ENCODE data around the gene WHAMM.
"Not testable (repeated sequence)": the region's sequence is repeated elsewhere in the genome, so short reads cannot be mapped to it uniquely, and the experiment has no call there.

The WHAMM gene

DNA sequence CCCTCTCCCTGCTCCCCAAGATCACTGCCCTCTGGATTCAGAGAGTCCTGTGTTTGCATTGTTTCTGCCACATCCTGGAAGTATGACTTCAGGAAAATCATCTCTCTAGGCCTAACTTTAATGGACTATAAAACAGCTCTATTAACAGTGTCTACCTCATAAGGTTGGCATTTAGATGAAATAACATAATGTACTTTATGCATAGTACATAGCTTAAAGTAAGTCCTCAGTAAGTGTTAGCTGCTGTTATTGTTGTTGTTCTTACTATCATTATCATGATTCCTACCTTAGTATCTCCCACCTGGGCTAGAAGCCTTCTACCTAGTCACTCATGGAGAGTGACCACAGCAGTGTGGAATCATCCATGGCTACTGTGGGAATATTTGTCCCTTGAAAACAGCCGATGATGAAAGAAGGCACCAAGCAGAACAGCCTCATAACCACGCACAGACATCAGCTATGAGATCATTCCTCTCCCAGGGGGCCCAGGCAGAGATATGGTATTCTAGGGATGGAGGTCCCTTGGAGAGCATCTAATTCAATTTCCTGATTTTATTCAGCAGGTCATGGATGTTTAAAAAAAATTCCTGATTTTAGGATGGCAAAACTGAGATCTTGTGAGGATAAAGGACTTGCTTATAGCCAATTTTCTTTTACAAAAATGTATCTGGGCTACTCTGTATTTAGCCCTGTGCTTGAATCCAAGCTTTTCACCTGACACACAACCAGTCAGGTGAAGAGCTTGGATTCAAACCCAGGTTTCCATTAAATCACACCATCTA is 5.4 kb upstream of the WHAMM start:
- no peak for DNase-seq (ENCODE audit: low read depth in 2 of 2)

DNA sequence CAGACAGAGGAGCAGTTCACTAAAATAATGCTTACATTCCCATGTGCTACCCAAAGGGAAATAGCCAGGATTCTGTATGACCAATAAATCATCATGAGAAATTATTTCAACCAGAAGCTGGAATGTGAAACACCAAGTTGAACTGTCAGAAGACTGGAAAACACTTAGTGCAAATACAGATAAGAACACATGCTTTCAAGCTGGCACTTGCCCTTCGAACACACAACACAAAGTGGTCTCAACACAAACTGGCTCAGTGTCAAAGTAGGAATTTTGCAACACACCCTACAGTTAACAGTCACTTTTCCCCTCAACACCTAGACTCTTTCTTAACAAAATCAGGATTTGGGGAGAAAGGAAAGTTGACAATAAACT is 4.9 kb upstream of the WHAMM start:
- DNase-seq (ENCODE audit: low read depth in 2 of 2) = no peak

DNA sequence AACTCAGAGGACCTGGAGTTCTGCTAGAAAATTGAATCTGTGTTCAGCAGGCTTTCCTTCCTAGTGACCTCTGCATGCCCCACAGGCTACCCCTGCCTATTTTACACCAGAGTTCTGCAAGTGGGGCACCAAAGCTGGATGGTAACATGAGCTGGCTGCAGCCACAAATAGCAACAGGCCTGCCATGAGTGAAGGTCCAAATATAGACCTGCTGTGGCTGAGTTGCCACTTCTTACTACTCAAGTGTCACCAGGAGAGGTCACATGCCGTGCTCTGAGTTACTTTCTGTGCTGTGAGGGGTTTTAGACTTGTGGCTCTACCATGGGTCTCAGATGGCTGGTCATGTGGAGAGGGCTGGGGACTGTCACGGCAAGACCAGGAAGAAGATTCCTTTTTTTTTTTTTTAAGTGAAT is 3.4 kb upstream of the WHAMM start, which contains the start of gene FSD2:
TSS of gene FSD2 (minus strand) at position 76 of the 413 bp plus-strand sequence. CDS start 18,679 bp downstream, outside the sequence.
- DNase-seq (ENCODE audit: low read depth in 2 of 2) = no peak

DNA sequence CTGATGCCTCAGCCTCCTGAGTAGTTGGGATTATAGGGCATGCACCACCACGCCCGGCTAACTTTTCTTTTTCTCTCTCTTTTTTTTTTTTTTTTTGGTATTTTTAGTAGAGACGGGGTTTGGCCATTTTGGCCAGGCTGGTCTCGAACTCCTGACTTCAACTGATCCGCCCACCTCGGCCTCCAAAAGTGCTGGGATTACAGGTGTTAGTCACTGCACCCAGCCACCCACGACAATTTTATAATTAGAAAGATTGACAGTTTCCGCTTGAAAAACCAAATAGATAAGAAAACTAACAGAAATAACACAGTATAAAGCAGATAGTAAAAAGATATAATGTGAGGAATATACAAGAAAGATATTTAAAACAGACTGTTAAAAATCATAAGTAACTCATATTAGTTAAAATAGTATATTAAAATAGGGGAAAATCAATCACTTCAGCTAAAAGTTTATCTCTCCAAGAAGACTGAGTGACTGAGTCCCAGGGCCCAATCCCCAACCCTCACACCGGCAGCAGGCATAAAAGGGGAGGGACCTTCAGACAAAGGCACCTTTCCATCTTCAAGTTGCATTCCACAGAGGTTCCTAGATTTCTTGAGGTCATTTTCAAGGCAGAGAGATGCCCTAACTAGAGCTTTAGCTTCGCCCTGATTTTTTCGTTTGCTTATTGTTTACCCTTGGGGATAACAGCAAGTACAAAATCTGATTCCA is 1.4 kb upstream of the WHAMM start:
- DNase-seq (ENCODE audit: low read depth in 2 of 2) = no peak

DNA sequence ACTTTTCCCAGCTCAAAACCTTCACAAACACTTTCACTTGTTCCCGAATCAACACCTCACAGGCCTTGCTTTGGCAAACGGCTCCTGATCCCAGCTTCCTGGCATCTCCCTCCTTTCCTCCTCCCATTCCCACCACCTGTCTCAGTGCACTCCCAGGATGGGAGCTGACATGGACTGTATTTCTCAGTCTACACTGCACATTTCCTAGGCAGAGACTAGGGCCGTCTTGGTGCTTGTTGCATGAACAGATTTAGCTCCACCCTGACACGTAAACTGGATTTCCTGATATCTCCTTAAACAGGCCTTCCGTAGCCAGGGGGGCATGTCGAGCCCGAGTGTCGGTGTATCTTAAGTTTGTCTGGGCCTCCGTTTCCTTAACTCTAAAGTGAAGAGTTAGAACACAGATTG is 790 bp upstream of the WHAMM start:
- no peak for DNase-seq (ENCODE audit: low read depth in 2 of 2)

DNA sequence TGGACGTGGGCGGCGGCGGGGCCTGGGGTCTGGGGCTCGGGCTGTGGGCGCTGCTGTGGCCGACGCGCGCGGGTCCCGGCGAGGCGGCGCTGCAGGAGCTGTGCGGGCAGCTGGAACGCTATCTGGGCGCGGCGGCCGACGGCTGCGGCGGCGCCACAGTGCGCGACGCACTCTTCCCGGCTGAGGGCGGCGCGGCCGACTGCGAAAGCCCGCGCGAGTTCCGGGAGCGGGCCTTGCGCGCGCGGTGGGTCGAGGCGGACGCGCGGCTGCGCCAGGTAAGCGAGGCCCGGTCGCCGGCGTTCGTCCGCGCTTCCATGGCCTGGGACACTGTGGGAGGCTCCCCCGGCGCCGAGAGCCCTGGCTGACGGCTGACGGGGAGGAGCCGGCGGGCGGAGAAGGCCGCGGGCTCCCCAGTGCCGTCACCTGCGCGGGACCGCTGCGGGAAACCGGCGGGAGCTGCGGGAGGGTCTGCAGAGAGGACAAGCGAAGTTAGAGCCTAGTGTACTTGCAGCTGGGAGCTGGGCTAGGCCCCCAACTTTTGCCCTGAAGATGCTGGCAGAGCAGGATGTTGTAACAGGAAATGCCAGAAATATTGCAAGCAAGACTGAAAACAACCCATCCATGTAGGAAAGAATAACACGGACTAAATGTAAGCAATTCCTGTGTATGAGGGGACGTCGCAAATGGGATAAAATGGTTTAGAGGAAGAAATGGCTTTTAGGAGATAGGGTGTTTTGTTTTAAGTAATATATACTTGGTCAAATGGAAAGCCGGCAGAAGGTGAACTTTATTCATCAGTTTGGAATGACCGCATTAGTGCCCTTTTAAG is 847 bp downstream of the WHAMM start:
- DNase-seq (ENCODE audit: low read depth in 2 of 2) = no peak

DNA sequence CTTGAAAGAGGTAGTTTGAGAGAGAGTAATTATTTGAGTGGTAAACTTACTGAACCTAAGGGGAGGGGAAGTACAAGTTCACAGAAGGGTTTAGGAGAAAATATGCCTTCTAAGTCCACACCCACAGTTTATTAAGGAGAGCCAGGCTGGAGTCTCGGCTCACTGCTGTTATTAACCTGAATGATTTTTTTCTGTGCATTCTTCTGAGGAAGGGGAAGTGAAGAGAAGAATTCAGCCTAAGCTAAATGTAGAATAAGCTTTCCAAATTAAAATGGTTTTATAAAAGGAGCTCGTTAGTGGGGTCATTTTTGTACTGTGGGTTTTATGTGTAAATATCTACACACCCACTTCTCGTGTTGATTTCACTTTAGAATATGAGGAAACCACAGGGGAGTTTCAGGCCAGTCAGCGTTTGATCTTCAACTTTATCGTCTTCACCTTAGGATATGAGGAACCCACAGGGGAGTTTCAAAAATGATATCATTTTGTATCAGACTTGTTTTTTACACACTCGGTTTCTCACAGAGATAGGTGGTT is 1.5 kb downstream of the WHAMM start:
- peak; percentile 25 to 30 for DNase-seq (ENCODE audit: low read depth in 2 of 2)

DNA sequence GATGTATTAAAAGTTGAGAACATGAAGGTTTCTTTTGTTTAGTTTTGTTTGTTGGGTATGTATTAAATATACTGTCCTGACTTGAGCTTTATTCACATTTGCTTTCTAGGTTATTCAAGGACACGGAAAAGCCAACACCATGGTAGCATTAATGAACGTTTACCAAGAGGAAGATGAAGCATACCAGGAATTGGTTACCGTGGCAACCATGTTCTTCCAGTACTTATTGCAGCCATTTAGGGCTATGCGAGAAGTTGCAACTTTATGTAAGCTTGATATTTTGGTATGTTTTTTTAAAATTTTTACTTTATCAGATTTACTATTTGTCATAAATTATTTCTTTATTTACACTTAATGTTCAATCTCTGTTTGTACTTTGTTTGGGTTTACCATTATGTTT is 3.6 kb downstream of the WHAMM start:
- no peak for DNase-seq (ENCODE audit: low read depth in 2 of 2)

DNA sequence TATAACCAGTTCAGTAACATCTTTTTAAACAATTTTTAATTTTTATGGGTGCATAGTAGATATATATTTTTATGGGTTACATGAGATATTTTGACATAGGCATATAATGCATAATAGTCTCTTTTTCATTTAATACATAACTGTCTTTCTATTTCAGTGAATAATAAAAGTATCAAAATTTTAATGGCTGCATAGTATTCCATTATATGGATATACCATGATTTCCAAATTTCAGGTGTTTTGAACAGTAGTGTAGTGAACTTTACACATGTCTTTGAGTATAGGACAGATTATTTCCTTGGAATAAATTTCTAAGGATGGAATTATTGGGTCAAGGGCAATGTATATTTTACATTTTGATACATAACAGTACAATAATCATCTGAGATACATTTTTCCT is 10.7 kb downstream of the WHAMM start:
- no peak for DNase-seq (ENCODE audit: low read depth in 2 of 2)

DNA sequence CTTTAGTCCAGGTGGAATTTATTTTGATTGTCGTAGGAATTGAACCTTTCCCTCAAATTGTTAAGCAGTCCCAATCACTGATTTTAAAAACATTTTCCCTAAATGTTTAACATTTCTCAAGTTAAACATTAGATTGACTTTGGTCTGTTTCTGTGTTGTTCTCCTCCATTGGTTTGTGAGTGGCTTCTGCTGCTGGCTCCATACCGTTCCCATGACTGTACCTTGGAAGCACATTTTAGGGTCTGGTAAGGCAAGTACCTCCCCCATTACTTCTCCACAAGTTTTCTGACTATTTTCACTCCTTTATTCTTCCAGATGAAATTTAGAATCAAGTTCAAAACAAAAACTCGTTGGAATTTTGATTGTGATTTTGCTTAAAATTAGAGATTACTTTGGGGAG is 12.0 kb downstream of the WHAMM start:
- DNase-seq (ENCODE audit: low read depth in 2 of 2) = not testable (repeated sequence)

DNA sequence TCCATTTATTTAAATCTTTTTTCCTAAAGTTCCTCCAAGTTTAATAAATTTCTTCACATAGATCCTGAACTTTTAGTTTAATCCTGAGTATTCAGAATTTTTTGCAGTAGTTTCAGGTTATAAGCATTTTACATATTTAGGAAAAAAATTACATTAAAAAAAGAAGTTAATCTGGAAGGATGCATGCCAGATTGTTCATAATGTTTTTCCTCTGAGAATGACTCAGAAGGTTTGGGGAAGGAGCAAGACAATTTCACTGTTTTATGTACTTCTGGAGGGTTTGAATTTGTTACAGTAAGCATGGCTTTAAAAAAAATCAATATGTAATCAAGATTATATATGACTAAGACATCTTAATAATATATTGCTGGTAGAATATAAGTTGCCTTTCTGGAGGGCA is 12.4 kb downstream of the WHAMM start:
- not testable (repeated sequence) for DNase-seq (ENCODE audit: low read depth in 2 of 2)

DNA sequence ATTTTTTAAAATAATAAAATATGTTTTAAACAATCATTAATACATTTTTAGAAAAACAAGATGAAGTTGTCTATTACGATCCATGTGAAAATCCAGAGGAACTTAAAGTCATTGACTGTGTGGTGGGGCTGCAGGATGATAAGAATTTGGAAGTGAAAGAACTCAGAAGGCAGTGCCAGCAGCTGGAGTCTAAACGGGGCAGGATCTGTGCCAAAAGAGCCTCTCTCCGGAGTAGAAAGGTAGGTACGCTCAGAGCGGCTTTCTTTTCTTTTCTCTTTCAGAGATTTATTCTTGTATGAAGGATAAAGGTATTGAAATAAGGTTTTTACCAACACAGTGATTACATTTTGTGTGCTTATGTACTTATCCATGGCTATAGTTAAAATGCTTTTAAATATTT is 13.6 kb downstream of the WHAMM start:
- DNase-seq (ENCODE audit: low read depth in 2 of 2) = no peak

DNA sequence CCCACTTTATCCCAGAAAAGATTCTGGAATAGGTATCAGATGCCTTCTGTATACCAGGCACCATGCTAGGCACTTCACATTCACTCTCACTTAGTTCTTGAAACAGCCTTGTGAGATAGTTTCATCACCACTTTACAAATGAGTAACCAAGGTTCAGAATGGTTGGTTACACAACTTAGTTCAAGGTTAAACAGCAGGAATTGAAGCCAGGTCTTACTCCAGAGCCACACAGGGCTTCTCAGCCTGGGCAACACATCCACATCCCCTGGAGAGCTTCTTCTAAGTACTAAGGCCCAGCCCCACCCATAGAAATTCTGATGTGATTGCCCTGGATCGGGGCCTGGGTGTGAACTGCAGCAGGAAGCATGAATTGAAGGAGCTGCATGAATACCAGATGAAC is 18.6 kb downstream of the WHAMM start:
- DNase-seq (ENCODE audit: low read depth in 2 of 2) = no peak

DNA sequence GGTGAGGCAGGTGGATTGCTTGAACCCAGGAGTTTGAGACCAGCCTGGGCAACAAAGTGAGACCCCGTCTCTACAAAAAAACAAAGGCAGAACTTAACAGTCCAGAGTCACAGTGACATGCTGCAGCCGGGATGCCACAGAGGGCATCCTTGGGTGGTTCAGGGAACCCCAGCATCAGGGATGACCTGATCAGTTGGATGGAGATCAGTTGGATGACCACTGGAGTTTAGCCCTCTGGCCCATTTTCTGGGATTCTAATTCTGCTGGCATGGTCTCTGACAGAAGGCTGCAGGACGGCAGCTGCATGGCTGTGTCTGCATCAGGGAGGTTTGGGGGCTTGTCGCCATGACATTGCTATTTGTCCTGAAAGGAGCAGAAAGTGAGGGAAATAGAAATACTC is 19.8 kb downstream of the WHAMM start:
- no peak for DNase-seq (ENCODE audit: low read depth in 2 of 2)

DNA sequence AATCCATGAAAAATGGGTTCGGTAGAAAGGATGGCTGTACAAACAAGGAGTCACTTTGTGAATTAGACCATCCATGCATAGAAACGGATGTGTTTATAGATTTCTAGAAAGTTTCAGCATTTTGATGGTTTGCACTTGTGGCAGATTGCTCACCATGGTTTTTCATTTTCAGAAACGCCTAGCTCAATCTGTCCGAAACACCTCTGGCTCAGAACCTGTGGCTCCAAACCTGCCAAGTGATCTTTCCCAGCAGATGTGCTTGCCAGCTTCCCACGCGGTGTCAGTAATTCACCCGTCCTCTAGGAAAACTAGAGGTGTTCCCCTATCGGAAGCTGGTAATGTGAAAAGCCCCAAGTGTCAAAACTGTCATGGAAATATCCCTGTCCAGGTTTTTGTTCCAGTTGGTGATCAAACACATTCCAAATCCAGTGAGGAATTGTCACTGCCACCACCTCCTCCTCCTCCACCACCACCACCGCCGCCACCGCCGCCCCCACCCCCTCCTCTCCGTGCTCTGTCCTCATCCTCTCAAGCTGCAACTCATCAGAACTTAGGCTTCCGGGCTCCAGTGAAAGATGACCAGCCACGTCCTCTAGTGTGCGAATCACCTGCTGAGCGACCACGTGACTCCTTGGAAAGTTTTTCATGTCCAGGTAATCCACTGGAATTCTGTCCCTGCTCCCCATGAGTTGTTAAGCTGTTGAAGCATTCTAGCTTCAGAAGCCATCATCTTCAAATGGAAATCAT is 21.2 kb downstream of the WHAMM start:
- no peak for DNase-seq (ENCODE audit: low read depth in 2 of 2)

DNA sequence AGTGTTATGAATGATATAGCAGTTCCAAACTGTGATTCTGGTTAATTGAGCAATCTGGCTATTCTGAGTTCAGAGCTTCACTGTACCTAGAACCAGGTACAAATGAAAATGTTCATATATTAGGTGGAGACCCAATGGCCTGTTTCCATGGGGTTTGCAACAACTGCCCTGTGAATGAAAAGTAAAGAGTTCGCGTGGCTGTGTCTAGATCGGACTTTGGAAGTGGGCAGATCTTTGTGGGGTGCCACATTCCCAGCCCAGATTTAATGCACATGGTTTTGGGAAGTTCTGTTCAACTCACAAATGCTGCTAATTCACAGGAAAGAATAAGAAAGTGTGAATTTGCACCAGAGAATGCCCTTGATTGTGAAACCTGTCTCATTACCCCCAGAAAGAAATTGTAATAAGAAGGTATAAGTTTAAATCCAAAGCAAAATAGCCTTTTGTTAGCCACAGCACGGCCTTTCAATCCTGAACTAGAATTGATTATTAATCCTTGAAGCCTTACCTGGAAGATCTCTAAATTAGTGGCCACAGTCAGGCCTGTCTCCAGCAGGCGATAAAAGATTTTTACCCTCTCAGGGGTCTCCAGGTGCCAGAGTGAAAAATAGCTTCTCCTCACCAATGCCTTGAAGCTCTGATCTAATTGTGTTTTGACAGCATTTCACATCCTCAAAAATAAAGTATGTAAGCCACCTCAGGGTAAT is 22.6 kb downstream of the WHAMM start:
- DNase-seq (ENCODE audit: low read depth in 2 of 2) = no peak

DNA sequence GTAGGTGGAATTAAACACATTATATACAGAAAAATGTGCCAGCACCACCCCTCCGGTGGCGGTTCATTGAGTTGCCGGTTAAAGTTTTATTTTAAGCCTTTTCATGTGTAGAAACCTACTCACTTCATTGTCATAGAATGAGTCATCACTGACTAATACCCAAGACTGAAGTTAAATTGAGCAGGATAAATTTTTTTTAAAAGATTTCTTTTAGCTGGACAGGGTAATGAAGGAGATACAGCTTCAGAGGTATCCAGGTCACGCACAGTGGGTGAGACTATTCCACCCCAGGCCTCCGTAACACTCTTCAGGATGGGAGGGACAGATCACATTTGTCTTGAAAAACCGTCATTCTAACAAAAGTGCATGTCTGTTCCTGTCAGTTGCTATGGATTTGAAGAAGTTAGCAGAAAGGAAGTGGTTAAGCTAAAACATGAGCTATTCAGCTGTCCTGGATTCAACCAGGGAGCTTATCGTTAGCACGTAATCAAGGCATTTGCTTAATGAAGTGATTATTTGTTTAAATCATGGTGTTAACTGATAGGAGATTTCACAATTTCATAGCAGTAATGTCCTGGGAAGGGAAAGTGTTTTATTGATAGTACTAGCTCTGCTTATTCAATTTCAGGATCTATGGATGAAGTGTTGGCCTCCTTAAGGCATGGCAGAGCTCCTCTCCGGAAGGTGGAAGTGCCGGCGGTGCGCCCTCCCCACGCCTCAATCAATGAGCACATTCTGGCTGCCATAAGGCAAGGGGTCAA is 23.4 kb downstream of the WHAMM start:
- DNase-seq (ENCODE audit: low read depth in 2 of 2) = peak in 1 of 2 donors; percentile 31

DNA sequence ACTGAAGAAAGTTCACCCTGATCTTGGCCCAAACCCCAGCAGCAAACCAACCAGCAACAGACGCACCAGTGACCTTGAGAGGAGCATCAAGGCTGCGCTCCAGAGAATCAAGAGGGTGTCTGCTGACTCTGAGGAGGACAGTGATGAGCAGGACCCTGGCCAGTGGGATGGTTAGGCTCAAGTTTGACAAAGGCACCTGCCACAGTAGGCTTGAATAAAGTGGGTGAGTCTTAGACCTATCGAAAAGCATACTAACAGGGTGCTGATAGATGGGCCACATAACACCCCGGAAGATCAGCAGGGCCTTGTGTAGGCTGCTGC is 23.9 kb downstream of the WHAMM start:
- DNase-seq (ENCODE audit: low read depth in 2 of 2) = no peak

DNA sequence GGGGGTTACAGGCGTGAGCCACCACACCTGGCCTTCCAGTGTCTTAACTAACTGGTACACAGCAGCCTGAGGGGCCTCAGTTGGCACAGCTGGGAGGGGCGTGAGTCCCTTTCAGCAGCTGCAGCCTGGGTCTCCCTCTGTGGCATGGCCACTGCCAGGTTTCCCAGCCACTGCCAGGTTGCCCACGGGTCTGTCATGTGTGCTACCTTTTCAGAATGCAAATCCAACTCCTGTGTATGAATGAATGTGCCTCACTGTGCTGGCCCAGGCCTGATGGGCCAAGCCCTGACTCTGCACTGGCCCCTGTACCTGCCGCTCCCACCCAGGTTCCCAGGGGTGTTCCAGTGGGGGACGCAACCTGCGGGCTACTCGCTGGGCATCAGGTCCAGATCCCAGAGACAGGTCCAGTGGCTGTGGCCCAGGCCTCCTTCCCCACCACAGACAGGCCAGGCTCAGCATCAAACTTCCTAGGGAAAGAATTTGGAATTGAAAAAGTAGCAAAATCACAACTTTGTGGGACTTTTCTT is 26.0 kb downstream of the WHAMM start:
- DNase-seq (ENCODE audit: low read depth in 2 of 2) = no peak

Data from stimulated activated CD4-positive, alpha-beta T cell treated with anti-CD3 and anti-CD28 coated beads, Interleukin-15, amount 100 ng/mL, for 48 hours (primary cell).